Heart left ventricle (tissue), 13 donors: ENCODE results near the gene VPS29.

Experiments
- POLR2A ChIP-seq, 2 donors: fragments of 450-650 bp; IDR thresholded peaks; one replicate each; pipeline ENCODE4 v1.6.1; 2017; ENCODE audit warnings: antibody characterized with exemption in 2 of 2, mild to moderate bottlenecking in 2 of 2, moderate library complexity in 2 of 2
- TF ChIP-seq, protein P1 (sequence below), 12 donors: fragments of 200-600 bp; sonication (generic) in 4 of 12; IDR thresholded peaks; one replicate each; pipeline versions ENCODE4 v1.5.0 to v1.8.0; 2018 to 2022; ENCODE audit warnings: antibody characterized with exemption in 12 of 12, mild to moderate bottlenecking in 5 of 12
- donor health status: ischemic (EF 13 %, LVEDD 7.1; RV severe dilation, severe dysfunction).
- donor health status: DM: no; HTN: yes; CAD: no.
- donor health status: DM: no; HTN: no; CAD: no.
- donor health status: ischemic (EF 25% LVEDD 6.9; RV normal size, moderate dysfunction).
- donor health status: ischemic (EF 25% LVEDD 5.7; RV mildly dilated, moderate dysfunction).
- donor health status: ischemic (EF 35%, LVEDD 5.7; RV mildly dilated, moderate dysfunction).
- donor health status: nonischemic (EF 11% LVEDD 7.7; RV severe dilation, severe dysfunction).
- donor health status: DM: yes; HTN: yes; CAD: no.
- donor health status: PGD.
- donor health status: ischemic (EF 29% LVEDD 5.4; RV normal size, mild dysfunction).
- donor health status: nonischemic (EF 23%, LVEDD 6.1; RV moderate dilation, normal function).

DNA sequence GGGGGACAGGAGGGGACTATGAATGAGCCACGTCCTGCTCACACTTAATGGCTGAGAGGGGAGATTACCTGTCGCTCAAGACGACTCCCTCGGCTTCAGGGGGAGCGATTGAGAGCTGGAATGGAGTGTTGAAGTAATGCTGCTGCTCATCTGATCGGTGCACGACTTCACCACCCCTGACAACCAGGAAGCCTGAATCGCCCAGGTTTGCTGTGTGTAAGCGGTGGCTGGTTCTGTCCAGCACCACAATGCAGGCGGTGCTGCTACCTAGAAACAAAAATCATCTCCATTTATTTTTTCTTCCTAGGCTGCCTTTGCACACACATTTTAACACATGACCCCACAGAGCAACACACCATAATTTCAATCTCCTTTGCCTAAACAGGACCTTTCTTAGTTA lies 43.9 kb upstream of the VPS29 start:
- TF ChIP-seq, protein P1, sequence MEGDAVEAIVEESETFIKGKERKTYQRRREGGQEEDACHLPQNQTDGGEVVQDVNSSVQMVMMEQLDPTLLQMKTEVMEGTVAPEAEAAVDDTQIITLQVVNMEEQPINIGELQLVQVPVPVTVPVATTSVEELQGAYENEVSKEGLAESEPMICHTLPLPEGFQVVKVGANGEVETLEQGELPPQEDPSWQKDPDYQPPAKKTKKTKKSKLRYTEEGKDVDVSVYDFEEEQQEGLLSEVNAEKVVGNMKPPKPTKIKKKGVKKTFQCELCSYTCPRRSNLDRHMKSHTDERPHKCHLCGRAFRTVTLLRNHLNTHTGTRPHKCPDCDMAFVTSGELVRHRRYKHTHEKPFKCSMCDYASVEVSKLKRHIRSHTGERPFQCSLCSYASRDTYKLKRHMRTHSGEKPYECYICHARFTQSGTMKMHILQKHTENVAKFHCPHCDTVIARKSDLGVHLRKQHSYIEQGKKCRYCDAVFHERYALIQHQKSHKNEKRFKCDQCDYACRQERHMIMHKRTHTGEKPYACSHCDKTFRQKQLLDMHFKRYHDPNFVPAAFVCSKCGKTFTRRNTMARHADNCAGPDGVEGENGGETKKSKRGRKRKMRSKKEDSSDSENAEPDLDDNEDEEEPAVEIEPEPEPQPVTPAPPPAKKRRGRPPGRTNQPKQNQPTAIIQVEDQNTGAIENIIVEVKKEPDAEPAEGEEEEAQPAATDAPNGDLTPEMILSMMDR (IDR thresholded peaks at IDR 0.05) = no peak
- TF ChIP-seq POLR2A (IDR thresholded peaks at IDR 0.05) = no peak
